GM19023 (cell line): Measurements from ENCODE around the gene SRRM5.
A peak's percentile ranks its signal among the peaks of the same experiment; 100 is the strongest.
"Not testable (repeated sequence)": the region's sequence is repeated elsewhere in the genome, so short reads cannot be mapped to it uniquely, and the experiment has no call there.

ENCODE experiments used
- ATAC-seq: cut with Tn5 transposase; IDR thresholded peaks from one replicate; pipeline ENCODE4 v1.9.1; 2021; ENCODE audit warnings: mild to moderate bottlenecking, moderate library complexity; ENCODE audit not compliant: unreplicated experiment

SRRM5 gene

DNA sequence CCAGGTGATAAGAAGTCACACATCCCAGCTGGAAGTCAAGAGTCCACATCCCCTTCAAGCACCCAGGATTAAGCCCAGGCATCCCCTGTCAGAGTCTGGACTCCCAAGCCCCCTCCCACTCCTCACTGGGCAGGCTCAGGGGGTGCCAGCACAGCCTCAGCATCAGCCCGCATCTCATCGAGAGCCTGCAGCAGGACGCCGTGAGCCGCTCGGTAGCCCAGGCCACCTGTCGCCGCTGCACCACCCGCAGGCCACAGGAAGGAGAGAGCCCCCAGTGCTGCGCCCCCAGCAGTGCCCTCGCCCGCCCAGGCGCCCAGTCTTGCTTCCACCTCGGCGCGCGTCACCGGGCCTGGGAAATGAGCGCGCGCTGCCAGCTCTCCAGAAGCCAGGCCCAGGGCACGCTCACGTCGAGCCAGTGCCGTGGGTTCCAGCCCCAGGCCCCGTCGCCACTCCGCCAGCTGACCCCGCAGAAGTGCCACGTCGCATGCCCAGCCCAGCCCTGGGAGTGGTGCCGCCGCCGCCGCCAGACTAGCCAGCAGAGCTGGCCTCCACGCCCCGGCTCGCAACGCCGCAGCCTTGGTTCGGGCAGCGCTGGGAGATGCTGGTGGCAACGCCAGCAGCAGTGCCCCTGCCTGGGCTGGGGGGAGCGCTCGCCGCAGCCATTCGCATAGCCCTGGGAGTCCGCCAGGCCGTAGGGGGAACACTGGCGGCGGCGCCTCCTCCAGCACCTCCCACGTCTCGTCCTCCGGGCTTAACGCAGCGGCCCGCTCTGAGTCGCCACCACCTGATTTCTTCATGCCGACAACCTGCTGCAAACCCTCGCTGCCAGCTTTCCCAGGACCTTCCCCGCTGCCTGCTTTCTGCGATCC lies 19.8 kb upstream of the SRRM5 start:
- no peak for ATAC-seq

GRCh38 chr19:43592800-43593350 lies 19.0 kb upstream of the SRRM5 start:
- ATAC-seq, result no peak

GRCh38 chr19:43594081-43594697 lies 17.7 kb upstream of the SRRM5 start:
- no peak for ATAC-seq

GRCh38 chr19:43594710-43595604 lies 16.9 kb upstream of the SRRM5 start:
- ATAC-seq, result no peak

DNA sequence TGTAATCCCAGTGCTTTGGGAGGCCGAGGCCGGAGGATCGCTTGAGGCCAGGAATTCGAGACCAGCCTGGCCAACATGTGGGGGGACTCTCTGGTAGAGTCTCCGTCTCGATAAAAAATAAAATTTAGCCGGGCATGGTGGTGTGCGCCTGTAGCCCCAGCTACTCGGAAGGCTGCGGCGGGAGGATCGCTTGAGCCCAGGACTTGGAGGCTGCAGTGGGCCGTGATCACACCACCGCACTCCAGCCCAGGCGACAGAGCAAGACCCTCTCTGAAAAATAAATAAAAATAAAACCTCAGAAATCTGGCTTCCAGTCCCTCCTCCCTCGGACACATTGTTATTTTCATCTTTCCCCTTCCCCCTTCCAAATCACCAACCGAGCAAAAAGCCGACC lies 16.3 kb upstream of the SRRM5 start:
- ATAC-seq, result peak; percentile 8

- peak; percentile 82 for ATAC-seq
Measured at GRCh38 chr19:43595999-43596841, 15.7 kb upstream of the SRRM5 start, which contains the start of the genes IRGQ and ZNF576. Gene IRGQ, minus strand, starts transcription at chr19:43596134. Its CDS starts 796 bp downstream, at chr19:43595338. Gene ZNF576, plus strand, starts transcription at chr19:43596595. Its CDS starts 514 bp downstream, at chr19:43597109.

DNA sequence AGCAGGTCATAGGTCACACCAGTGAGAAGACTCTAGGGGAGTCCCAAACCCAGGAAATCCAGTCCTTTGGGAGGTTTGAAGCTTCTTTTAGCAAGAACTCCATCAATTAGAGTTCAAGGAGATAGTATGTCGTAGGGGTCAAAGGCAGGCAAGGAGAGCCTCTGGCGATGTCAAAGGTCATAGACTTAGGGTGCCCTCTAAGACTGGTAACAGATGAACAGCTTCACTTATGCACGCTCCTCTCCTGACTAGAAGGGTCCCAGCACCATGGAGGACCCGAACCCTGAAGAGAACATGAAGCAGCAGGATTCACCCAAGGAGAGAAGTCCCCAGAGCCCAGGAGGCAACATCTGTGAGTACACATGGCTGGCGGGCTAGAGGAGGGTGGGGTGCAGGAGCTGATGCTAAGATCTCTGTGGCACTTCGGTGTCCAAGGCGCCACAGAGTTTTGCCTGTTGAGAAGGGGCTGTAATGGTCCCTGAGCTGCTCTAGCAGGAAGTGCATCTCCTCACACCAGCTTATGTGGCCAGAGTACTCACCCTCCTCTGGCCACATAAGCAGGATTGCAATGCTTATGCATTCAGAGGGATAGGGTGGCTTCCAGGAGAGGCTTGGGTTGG lies 14.9 kb upstream of the SRRM5 start:
- no peak for ATAC-seq

DNA sequence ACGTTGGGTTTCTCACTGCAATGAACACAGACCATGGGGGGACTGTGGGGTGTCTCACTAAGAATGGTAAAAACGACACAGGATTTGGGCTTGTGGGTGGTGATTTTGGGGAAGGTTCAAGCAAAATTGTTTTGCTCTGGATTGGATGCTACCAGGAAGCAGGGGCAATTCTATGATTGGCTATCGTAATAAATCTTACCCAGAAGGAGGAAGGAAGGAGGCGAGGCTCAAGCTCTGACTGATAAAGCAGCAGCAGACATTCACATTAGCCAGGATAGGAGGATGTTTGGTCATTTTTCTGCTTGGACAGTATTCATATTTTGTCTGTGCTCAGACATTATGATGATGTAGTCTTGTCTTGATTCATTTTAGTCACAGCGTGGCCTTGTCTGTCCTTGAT lies 14.0 kb upstream of the SRRM5 start:
- no peak for ATAC-seq

DNA sequence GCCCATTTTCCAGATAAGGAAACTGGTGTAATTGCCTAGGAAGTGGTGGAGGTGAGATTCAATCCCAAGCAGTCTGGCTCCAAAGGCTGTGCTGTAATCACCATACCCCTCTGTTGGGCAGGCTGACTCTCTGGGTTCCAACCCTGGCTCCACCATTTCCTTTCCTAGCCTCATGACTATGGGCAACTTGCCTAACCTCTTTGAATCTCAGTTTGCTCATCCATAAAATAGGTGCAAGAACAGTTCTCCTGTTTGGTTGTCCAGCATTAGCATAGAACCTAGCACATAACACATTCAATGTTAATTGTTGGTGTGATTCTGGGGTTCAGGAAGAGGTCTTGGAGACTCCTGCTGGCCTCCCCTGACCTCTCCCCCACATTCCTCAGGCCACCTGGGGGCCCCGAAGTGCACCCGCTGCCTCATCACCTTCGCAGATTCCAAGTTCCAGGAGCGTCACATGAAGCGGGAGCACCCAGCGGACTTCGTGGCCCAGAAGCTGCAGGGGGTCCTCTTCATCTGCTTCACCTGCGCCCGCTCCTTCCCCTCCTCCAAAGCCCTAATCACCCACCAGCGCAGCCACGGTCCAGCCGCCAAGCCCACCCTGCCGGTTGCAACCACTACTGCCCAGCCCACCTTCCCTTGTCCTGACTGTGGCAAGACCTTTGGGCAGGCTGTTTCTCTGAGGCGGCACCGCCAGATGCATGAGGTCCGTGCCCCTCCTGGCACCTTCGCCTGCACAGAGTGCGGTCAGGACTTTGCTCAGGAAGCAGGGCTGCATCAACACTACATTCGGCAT lies 13.2 kb upstream of the SRRM5 start:
- no peak for ATAC-seq

DNA sequence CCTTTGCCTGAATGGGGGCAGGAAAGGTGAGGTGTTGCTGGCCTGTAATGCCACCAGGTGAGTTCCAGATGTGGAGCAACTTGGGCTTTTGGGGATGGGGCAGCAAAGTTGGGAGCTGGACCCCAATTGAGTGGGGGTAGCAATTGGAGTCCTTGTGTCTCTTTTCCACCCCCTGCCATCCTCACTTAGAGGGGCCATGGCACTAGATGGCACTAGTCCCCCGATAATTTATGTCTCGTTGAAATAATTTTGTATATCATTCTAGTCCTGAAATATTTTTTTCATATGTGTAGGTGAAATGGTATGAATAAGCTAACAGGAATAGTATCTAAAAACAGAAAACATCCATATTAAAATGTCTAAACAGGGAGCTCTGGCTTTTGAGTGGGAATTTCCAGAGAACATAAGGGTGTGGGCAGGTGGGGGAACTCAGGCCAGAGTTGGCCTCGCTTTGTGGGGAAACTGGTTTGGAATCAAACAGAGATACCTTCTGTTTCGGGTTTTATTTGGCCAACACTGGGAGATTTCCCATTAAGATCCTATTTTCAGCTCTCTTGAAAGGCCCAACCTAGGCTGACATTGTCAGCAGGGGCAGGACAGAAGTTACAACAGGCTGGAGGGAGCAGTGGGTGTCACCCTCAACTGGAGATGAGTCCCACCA lies 12.1 kb upstream of the SRRM5 start:
- no peak for ATAC-seq

DNA sequence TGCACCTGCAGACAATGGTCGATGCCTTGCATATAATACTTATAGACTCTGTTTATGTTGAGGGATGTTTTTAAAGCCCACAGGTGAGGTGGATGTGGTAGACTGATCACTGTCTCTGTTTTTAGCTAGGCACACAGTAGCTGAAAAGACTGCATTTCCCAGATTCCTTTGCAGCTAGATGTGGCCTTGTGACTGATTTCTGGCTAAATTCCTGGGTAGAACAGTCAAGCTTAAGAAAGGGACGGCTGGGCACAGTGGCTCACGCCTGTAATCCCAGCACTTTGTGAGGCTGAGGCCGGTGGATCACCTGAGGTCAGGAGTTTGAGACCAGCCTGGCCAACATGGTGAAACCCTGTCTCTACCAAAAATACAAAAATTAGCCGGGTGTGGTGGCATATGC lies 11.6 kb upstream of the SRRM5 start:
- not testable (repeated sequence) for ATAC-seq

DNA sequence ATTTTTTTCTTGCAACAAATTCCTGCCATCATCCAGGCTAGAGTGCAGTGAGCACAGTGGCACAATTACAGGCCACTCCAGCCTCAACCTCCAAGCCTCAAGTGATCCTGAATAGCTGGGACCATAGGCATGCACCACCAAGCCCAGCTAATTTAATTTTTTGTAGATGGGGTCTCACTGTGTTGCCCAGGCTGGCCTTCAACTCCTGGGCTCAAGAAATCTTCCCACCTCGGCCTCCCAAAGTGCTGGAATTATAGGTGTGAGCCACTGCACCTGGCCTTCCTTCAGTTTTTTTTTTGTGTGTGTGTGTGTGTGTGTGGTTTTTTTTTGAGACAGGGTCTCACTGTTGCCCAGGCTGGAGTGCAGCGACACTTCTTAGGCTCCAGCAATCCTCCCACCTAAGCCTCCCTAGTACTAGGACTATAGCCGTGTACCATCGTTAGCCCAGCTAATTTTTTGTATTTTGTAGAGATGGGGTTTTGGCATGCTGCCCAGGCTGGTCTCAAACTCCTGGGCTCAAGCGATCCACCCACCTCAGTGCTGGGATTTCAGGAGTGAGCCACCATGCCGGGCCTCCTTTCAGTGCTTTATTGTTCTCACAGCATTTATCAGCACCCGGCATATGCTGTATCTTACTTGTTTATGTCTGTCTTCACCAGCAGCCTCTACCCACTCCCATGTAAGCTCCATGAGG lies 5.9 kb upstream of the SRRM5 start:
- no peak for ATAC-seq

DNA sequence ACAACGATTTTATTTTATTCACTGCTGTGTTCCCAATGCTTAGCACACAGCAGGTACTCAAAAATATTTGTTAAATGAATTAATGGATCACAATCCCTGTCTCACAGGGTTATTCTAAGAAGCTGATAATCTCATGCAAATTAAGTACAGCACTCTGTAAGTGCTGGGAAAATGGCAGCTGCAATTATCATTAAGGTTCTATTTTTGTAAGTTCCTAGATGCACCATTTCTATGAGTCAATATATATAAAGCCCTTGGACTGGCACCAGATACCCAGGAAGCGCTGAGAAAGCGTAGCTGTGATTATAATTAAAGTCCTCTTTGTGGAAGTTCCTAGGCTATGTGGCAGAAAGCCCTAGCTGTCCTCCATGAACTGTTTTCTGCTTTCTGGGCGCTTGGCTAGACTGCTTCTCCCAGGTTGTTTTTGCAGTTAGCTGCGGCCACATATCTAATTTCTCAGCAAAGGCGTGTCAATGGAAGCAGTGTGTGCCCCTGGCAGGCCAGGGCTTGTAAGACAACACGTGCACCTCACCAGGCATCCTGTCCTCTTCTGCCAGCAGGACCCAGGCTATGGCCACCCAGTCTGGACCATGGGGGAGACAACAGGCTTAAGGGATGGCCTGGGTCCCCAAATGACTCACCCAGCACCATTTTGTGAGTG lies 5.2 kb upstream of the SRRM5 start:
- ATAC-seq, result no peak

DNA sequence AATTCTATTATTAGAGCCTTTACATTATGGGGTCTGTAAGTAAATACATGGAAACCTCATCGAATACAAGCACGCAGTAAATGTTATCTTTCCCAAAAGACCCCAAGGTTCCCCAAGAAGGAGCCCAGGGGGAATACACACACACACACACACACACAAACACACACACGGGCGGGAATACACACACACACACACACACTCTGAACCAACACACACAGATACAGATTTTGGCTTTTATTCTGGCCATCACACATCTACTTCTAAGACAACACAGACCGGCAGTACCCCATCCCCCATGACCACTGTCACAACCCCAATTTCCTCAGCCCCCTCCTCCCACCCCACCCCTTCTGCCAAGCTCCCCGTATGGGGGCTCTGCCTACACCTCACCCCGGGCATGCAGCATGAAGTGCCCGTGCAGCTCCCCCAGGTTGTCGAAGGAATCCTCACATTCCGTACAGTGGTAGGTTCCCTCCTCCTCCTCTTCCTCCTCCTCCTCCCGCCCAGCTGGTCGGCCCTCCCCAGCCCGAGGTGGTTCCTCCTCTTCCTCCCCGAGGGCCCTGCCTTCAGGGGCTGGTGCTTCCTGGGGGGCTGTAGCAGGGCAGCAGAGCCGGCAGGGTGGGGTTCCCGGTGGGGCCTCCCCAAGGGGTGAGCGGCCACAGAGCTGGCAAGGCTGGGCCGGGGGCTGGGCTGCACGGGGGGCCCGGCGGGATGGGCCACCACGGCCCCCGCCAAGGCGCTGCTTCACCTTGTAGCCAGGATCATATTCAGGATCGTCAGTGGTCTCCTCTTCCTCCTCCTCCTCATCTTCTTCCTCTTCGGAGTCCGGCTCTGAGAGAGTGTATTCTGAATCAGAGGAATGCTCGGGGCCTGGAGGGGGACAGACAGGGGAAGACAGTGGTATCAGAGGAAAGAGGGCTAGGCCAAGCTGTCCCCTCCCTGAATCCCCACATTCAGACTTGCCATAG lies 4.4 kb upstream of the SRRM5 start:
- no peak for ATAC-seq

GRCh38 chr19:43609872-43610271 lies 2.0 kb upstream of the SRRM5 start:
- ATAC-seq, result no peak

DNA sequence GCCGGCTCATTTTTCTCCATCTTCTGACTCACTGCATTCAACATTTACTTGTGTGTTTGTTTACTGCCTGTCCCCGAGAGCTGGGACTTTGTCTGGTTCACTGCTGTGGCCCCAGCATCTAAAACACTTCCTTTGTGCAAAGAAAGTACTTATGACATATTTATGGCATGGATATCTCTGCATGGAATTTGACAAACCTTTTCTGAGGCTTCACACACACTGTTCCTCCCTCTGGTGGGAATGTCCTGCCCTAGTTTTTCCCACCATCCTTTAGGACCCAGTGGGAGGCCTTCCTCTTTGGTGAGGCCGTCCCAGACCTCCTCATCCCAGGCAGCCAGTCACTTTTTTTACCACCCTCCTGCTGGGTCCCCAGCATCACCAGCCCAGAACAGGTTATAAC lies 1.4 kb upstream of the SRRM5 start:
- ATAC-seq, result no peak
